ENCODE measurements around the gene LRP1.

The LRP1 gene

GRCh38 chr12:57094208-57095160, 33.8 kb upstream of the LRP1 start:
- no peak for DNase-seq

DNA sequence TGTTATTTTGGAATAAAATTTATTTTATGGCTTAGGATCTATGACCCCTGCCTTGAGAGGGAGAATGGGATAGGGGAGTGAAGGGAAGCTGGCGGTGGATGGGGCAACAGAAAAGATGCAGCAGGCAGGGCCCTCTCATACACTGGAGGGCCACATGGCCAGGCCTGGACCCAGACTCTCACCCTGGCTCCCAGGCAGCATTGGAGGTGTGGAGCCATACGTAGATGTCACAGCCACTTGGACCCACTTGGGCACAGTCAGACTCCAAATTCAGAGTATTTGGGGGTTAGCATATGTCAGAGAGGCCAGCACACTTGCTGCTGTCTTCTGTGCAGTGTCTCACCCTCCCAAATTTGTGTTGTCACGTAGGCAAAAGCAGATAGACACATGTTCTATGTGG, 32.8 kb upstream of the LRP1 start:
- no peak for DNase-seq

GRCh38 chr12:57096099-57096572, 32.1 kb upstream of the LRP1 start:
- DNase-seq: no peak

DNA sequence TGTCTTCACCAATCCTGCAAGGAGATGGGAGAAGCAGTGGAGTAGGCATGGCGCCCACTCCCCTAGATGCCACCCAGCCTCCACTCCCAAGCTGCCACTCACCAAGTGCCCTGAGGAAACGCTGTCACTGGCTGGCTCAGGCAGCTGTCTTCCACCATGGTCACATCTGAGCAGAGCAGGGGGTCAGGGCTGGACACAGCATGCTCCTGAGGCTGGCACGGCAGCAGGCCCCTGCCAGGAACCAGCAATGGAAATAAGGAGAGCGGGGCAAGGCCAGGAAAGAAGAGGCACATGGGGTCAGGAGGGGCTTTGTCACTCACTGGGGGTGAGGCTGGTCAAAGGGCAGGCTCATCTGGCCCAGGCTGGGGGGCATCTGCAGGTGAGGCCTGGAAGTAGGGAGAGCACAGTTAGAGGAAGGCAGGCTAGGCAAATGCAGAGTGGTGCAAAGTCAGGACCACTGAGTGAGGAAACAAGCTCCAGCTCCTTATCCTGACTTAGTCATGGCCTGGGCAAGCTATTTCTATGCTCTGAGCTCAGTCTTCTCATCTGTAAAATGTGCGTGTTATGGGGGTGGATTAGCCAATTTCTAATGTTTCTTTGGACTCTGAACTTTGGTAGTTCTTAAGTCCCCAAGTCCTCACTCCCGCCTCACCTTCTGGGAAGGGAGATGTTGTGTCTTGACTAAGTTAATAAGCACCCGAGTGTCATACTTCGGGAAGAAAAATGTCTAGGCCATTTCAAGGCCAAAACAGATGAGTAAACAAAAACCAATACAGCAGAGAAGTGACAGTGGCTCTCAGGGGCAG, 31.3 kb upstream of the LRP1 start:
- DNase-seq: no peak

DNA sequence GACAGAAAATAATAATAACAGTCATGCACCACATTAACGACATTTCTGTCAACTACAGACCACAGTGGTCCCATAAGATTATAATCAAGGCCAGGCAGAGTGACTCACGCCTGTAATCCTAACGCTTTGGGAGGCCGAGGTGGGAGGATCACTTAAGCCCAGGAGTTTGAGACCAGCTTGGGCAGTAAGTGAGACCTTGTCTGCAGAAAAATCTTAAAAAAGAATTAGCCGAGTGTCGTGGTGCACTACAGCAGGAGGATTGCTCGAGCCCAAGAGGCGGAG, 30.8 kb upstream of the LRP1 start:
- no peak for DNase-seq

DNA sequence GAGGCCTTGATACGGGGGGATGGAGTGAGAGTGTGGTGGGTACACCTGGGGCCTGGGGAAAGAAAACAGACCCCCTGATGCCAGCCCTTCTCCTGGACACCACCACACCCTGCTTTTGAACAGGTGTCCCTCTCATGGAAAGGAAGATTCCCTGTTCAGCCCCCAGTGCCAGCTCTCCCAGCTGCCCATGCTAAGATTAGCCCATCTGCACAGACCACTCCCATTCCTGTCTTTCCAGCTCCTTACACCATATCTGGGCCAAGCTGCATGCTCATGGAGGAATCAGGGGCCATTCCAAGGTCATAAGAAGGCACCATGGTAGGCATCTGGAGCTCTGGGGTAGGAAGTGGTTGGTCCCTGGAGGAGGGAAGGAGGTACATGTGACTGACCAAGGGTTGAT, 29.7 kb upstream of the LRP1 start:
- DNase-seq: no peak

DNA sequence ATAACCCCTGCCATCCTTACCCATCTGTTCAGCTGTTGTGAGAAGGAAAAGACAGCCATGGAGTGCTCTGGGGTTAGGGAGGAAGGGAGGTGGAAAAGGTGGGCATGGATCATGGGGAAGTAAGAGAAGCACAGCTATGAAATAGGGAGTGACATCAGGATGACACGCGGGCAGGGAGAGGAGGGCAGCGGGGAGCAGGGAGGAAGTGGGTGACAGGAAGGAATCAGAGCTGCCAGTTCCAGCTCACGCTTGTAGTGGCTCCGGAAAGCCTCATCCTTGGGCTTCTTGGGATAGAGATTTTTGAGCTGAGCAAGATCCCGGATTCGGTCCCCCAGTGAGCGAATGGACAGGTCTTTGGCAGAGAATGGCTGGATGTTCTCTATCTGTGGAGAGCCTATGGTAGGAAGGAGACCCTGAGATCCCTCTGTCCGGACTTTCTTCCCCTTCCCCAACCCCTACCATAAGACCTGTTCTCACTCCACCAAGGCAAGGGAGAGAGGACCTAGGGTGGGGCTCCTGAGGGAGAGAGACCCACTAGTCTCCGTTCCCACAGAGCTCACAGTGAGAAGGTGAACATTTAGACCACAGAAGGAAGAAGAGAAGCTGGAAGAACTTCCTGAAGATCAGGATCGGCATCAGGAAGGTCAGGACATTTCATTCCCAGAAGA, 29.1 kb upstream of the LRP1 start:
- no peak for DNase-seq

DNA sequence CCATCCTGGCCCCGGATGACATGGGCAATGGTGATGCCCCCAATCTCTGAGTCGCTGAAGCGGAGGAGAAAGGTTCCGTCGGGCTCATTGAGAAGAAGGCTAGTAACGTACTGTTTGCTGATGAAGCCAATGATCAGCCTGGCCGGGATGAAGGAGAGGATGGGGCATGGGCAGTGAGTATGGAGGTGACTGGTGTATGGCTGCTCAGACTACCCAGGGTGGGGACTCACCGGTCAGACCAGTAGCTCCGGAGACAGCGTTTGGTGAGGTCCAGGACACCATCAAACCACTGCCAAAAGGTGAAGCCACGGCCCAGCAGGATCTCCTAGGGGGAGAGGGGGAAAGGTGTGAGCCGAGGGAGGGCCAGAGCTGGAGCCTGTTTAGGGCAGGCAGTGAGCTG, 28.5 kb upstream of the LRP1 start:
- no peak for DNase-seq

GRCh38 chr12:57101892-57102695, 26.2 kb upstream of the LRP1 start:
- DNase-seq: no peak

- DNase-seq: no peak
Measured at GRCh38 chr12:57103856-57104255, 24.4 kb upstream of the LRP1 start.

- DNase-seq: no peak
Measured at GRCh38 chr12:57104292-57104910, 23.9 kb upstream of the LRP1 start.

DNA sequence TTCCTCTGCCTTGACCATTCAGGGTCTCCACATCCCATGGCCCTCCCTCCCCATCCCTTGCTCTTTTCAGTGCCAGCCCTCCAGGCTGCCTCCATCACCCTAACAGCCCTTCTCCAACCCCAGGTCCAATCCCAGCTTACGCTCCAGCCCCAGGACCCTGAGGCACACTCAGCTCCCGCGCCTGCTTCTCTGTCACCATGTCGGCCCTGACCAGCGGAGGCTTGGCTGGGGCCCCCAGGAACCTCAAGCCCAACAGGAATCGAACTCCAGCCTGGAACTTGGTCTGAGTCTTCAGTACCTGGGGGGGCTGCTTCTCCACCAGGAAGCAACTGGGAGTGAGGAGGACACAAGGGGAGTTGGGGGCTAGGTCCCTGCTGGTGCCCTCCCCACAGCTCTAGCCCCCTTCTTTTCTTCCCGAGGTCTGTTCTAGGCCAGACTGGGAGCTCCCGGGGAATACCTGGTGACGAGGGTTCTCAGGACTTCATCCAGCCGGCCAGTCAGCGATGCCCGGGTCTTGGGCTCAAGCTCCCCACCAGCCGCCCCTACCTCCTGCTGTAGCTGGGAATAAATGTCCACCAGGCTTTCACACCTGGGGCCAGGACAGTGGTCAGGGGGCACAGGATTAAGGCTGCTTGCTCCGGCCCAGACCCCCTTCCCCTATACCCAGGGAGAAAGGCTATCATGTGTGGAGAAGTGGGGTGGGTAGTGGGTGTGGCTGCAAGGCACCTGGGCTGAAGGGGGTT, 23.1 kb upstream of the LRP1 start:
- no peak for DNase-seq

- DNase-seq: no peak
Measured at GRCh38 chr12:57106021-57106708, 22.1 kb upstream of the LRP1 start.

DNA sequence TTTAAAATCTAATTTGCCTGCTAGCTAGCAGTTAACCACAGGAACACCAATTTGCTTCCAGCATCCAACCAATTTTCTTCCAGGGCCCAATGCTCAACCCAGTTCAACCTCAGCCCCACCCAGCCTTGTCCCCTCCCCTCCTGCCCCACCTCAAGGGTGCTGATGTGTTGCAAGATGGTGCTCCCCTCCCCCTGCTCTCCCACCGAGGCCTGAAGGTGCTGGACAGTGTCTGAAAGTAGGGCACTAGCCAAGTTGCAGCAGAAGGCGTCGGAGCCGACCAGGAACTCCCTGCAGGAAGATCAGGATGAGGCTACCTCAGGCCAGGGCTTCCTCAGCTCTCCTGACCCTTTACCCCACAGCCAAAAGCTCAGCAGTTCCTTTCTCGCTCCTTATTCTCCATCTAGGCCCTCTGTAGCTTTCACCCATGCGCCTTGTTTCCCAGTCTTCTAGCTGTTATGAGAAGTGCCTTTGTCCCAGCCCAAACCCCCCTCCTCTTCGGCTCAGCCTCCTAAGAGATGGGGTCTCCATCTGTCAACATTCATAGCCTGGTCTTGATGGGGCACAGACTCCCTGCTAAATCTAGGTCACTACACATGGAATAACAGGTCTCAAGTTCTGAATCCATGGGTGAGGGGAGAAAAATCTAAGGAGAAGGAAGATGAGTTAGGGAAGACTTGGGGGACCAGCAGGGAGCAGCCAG, 20.7 kb upstream of the LRP1 start:
- DNase-seq: no peak

GRCh38 chr12:57109207-57110103, 18.8 kb upstream of the LRP1 start:
- DNase-seq: no peak

DNA sequence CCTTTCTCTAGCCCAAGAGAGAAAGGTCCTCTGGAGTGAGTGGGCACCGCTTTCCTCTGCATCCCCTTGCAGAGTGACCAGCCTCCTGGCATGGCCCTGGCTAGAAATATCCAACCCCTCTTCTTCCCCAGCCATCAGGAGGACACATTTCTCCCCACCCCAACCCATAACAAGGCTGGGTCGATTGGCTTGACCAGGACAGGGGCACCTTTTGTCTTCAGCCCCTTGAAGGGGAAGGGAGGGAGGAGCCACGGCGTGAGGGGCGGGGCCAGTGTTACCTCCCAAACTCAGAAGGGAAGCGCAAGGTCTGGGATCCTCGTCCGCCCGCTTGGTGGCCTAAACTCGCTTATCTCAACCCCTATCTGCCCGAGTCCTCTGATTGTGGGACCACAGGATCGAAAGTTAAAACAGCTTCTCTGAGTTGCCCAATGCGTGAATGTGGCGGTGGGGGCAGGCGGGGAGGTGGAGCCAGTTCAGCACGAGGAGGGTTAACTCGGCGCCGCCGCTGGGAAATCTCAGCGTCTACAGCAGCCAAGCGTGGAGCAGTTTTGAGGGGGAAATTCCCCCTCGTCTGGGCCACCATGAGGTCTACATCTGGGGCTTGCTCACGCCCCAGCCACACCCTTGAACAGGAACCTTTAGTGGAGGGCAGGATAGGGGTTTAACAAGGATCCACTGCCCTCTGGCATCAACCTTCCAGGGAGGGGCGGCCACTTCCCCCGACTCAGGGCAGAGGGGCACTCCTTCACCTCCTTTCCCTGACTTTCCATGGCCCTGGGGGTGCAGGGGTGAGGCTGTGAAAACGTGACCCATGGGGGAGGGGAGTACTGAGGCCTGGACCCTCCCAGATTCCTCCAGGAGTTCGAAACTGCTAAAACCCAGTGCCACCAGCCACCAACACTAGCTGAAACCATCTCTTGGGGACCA, 17.9 kb upstream of the LRP1 start:
- DNase-seq: no peak

DNA sequence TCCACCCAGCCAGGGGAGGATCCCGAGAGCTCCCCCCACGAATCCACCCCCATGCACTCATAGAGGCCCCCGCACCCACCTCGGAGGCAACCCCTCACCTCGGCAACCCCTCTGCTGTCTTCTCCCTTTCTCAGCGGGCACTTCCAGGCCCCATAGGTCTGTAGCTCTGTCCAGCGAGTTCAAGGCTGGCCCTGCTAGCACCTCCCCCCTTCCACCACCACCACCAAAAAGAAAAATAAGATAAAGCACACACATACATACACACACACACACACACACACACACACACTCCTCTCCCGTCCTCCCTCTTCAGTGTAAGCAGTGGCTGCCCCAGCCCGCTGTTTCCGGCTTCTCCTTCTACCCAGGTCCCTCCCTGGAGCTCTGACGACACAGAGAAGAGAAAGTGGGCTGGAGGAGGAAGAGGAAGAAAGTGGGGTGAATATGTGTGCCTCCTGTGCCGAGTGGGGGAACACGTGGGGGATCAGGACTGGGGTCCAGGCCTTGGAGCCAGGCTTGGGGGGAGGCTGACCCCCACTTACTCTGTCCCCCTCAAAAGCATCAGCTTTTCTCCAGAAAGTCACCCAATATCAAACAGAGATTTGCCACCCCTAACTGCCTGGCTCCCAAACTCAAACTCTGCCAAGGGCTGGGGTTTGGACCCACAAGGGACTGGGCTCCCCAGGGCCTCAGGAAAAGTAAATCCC, 17.1 kb upstream of the LRP1 start, which contains the start of gene STAT6:
Gene STAT6, minus strand, starts transcription at position 332 of the 704 bp plus-strand sequence. CDS start 3,084 bp downstream, outside the sequence.
- no peak for DNase-seq

Data from NCI-H2107 (cell line).